Measurements from ENCODE around the gene PSMB9. TPM values are rescaled to one million over a fixed set of nuclear protein-coding genes. Genes with fewer than 3 reads are reported as not detected.

The PSMB9 gene
- polyA plus RNA-seq, 1 experiment: 34.8 TPM

DNA sequence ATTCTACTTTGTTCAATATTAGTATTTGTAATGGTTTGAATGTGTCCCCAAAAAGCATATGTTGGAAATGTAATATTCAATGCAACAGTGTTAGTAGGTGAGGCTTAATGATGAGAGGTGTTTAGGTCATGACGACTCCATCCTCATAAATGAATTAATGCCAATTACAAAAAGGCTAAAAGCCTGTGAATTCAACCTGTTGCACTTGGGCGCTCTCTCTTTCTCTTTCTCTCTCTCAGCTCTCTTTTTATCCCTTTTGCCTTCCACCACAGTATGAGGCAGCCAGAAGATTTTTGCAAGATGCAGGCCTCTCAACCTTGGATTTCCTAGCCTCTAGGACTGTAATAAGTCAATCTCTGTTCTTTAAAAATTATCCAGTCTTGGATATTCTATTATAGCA is 34.6 kb downstream of the PSMB9 start:
- H3K27me3 ChIP-seq (ENCODE audit: control insufficient read depth, insufficient read depth, low read length): no peaks in the 10 kb centered on the region
- no peaks in the 10 kb centered on the region for H3K9me3 ChIP-seq (ENCODE audit: control insufficient read depth, insufficient read depth, low read length)
- no peak for TF ChIP-seq CTCF (IDR thresholded peaks at IDR 0.05; ENCODE audit: low read depth, low read length)
- no peak for DNase-seq (ENCODE audit: low read depth, low spot score)
- ChIA-PET POLR2A (no interaction called here), CTCF (interaction anchor here (0.9 to 7.1 kb wide), 4 partner anchors 21 to 96 kb away, joined by 3 to 72 read pairs (median 8); partner anchors contain the start of gene HLA-DMA)
- no peak overlapping the region for H3K27ac ChIP-seq (ENCODE audit: low read depth, low read length)
- H3K4me3 ChIP-seq (ENCODE audit: low read depth, low read length): no peak overlapping the region

DNA sequence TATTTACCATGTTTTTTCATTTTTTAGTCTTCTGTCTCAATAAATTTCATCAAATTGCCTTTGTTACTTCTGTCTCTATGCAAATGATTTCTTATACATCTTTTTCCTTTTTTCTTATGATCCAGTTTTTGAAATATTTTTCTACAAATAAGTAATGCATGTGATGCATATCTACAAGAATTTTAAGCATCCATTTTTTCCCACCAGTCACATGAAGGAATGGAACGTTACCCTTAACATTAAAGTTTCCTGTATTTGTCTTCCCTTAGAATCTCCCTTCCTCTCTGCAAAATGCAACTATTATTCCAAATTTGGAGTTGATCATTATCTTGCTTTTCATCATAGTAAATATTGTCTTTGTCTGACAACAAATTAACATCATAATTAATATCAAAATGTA is 35.5 kb downstream of the PSMB9 start:
- no peaks in the 10 kb centered on the region for H3K27me3 ChIP-seq (ENCODE audit: control insufficient read depth, insufficient read depth, low read length)
- DNase-seq (ENCODE audit: low read depth, low spot score): no peak
- no peaks in the 10 kb centered on the region for H3K9me3 ChIP-seq (ENCODE audit: control insufficient read depth, insufficient read depth, low read length)
- POLR2A ChIA-PET: interaction anchor here (1.8 kb wide), 1 partner anchor 82 kb away, joined by 5 read pairs; no protein-coding TSS in a partner anchor
- no peak for TF ChIP-seq CTCF (IDR thresholded peaks at IDR 0.05; ENCODE audit: low read depth, low read length)
- no peak overlapping the region for H3K27ac ChIP-seq (ENCODE audit: low read depth, low read length)
- no peak overlapping the region for H3K4me3 ChIP-seq (ENCODE audit: low read depth, low read length)
- CTCF ChIA-PET: interaction anchor here (0.8 to 1.9 kb wide), 5 partner anchors 22 to 95 kb away, joined by 3 to 11 read pairs (median 4); no protein-coding TSS in a partner anchor

DNA sequence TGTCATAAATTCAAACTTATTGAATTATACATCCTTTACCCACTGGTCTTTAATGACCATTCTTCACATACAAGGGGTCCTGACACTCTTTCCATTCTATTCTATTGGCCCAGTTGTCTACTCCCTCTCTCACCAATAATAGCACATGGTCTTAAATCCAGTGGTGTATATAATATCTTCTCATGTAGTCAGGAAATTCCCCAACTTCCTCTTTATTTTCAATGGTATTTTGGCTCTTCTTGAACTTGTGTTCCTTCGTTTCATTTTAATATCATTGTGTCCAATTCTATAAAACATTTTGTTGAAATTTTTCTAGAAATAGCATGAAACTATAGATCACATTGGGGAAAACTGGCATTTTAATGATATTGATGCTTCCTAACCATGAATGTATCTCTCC is 36.8 kb downstream of the PSMB9 start:
- POLR2A ChIA-PET: interaction anchor here (1.8 kb wide), 1 partner anchor 80 kb away, joined by 5 read pairs; no protein-coding TSS in a partner anchor
- DNase-seq (ENCODE audit: low read depth, low spot score): no peak
- CTCF ChIA-PET: interaction anchor here (1.0 to 1.9 kb wide), 4 partner anchors 43 to 93 kb away, joined by 4 to 11 read pairs (median 5); no protein-coding TSS in a partner anchor

DNA sequence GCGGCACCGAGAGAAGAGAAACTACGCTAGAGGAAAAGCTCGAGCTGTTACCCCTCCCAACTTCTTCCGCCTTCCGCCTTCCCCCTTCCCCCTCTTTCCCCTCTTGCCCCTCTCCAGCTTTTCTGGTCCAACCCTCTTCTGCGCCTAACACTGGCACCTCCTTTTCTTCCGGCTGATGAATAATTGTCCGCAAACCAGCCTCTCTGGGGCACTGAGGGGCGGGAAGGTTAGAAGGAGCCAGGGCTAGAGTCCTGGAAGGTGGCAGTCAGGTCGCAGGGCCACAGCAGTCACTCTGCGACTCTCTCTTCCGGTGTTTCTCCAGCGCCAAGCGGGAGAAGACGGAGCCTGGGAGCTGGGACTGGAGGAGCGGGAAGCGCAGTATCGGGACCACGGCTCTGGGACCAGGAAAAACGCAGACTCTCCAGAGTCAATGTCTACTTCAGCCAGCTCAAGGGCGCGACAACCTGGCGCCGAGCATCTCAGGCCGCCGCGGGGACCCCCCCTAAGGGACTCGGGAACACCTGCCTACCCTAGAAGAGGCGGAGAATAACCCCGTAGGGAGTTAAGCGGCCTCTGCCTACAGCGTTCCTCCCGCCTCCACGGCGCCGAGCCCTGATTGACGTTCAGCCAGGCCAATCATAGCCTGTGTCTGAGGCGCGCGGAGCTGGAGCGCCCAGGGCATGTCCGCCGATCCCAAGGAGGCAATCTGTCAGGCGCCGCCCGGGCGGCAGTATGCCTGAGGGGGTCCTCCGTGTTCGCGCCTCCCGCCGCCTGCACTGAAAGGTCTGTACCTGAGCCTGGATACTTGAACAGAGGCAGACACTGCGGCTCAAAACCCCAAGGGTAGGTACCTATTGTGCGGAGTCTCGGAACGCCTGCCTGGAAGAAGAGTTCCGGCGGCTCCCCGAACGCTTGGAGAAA is 40.4 kb downstream of the PSMB9 start:
- ChIA-PET CTCF (interaction anchor here (0.5 to 3.0 kb wide), 10 partner anchors 8 to 1495 kb away, joined by 3 to 16 read pairs (median 6); partner anchors contain the start of genes HLA-DMA, TAP1 and TAP2), POLR2A (interaction anchor here (0.7 to 1.6 kb wide), 4 partner anchors 76 to 90 kb away, joined by 3 to 63 read pairs (median 3); partner anchors contain the start of gene BRD2)
- TF ChIP-seq CTCF (IDR thresholded peaks at IDR 0.05; ENCODE audit: low read depth, low read length): no peak
- Histone ChIP-seq H3K9me3 (ENCODE audit: control insufficient read depth, insufficient read depth, low read length) (no peaks in the 10 kb centered on the region), H3K4me3 (ENCODE audit: low read depth, low read length) (peak overlapping the region; percentile 77), H3K27me3 (ENCODE audit: control insufficient read depth, insufficient read depth, low read length) (no peaks in the 10 kb centered on the region), H3K27ac (ENCODE audit: low read depth, low read length) (peak overlapping the region; percentile 66)
- peak; percentile 77 for DNase-seq (ENCODE audit: low read depth, low spot score)

More for the DNA sequence above, 36.8 kb downstream of the PSMB9 start:
- TF ChIP-seq CTCF (IDR thresholded peaks at IDR 0.05; ENCODE audit: low read depth, low read length): no peak
- Histone ChIP-seq H3K27me3 (ENCODE audit: control insufficient read depth, insufficient read depth, low read length) (no peaks in the 10 kb centered on the region), H3K9me3 (ENCODE audit: control insufficient read depth, insufficient read depth, low read length) (no peaks in the 10 kb centered on the region), H3K27ac (ENCODE audit: low read depth, low read length) (no peak overlapping the region), H3K4me3 (ENCODE audit: low read depth, low read length) (no peak overlapping the region)
